Endothelial cell of umbilical vein (primary cell): ENCODE results near the gene OLFM2. TPM values are rescaled to one million over a fixed set of nuclear protein-coding genes. Genes with fewer than 3 reads are reported as not detected.

Experiments
- BruUV-seq: library from RNA; stranded (reverse); fragments of 400-500 nt; replicated peaks from 2 replicates; lab custom pipeline; 2021; lab: Mats Ljungman, UMichigan
- CTCF ChIA-PET: fragments of 300-600, 350-600 bp; sonication (Branson Sonifier 250); formaldehyde crosslinking; loops from one replicate; lab custom pipeline; 2021; ENCODE audit warnings: antibody characterized with exemption, inconsistent platforms; lab: Charles Lee
- POLR2A ChIA-PET: fragments of 300-600, 350-600 bp; sonication (Branson Sonifier 250); formaldehyde crosslinking; loops from one replicate; lab custom pipeline; 2021; ENCODE audit warnings: antibody characterized with exemption, inconsistent platforms; lab: Charles Lee
- DNase-seq: peaks from one replicate; pipeline ENCODE4 v3.0.0-alpha.2; 2011; ENCODE audit warnings: low read depth, low spot score
- FAIRE-seq: peaks from 2 replicates; lab custom pipeline; 2011; peaks lifted over from hg19 to GRCh38; lab: Jason Lieb, UNC
- H2AFZ ChIP-seq: 2 replicates; pipeline ENCODE4 v1.6.0; 2012; ENCODE audit warnings: low read depth, low read length, control low read depth, inconsistent platforms
- H3K27ac ChIP-seq: 2 replicates; pipeline ENCODE4 v1.5.1; 2011; ENCODE audit warnings: low read depth, mild to moderate bottlenecking, control low read depth, low read length, moderate library complexity; ENCODE audit not compliant: insufficient read depth
- H3K27me3 ChIP-seq, 2 experiments: 2 replicates each; pipeline versions ENCODE4 v1.6.0 to v1.6.1; 2011; ENCODE audit warnings: low read length in 2 of 2, mixed read lengths in 1 of 2; ENCODE audit not compliant: control insufficient read depth in 2 of 2, insufficient read depth in 2 of 2
- H3K36me3 ChIP-seq, 2 experiments: 2 replicates in 1 of 2; 3 replicates in 1 of 2; pipeline ENCODE4 v1.5.1; 2011; ENCODE audit warnings: low read length in 2 of 2, mild to moderate bottlenecking in 1 of 2, moderate library complexity in 1 of 2; ENCODE audit not compliant: control insufficient read depth in 2 of 2, insufficient read depth in 2 of 2; ENCODE audit errors: extremely low read depth in 1 of 2
- H3K4me1 ChIP-seq: 3 replicates; pipeline ENCODE4 v1.5.1; 2011; ENCODE audit warnings: mild to moderate bottlenecking, low read length; ENCODE audit not compliant: control insufficient read depth, insufficient read depth; ENCODE audit errors: extremely low read depth
- H3K4me2 ChIP-seq: 2 replicates; pipeline ENCODE4 v1.6.1; 2011; ENCODE audit warnings: low read length, control low read depth, mixed read lengths; ENCODE audit not compliant: insufficient read depth
- H3K4me3 ChIP-seq, 3 experiments: fragments of 200-600 bp in 1 of 3; sonication (generic), shearing (Covaris generic) in 1 of 3; replicated peaks in 1 of 3; 2 replicates each; pipeline ENCODE4 v1.5.1; 2011 to 2016; ENCODE audit warnings: control low read depth in 3 of 3, low read length in 3 of 3, mild to moderate bottlenecking in 2 of 3, inconsistent platforms in 1 of 3, low read depth in 1 of 3, moderate library complexity in 1 of 3; ENCODE audit not compliant: insufficient read depth in 1 of 3
- H3K79me2 ChIP-seq: 2 replicates; pipeline ENCODE4 v1.6.0; 2012; ENCODE audit warnings: low read length, inconsistent platforms; ENCODE audit not compliant: control insufficient read depth, insufficient read depth
- H3K9ac ChIP-seq: replicated peaks from 2 replicates; pipeline ENCODE3; 2011; ENCODE audit warnings: low read length, control low read depth; ENCODE audit not compliant: insufficient read depth; ENCODE audit errors: extremely low read depth
- H3K9me1 ChIP-seq: replicated peaks from 3 replicates; pipeline ENCODE4 v1.6.0; 2011; ENCODE audit warnings: mild to moderate bottlenecking, low read length; ENCODE audit not compliant: control insufficient read depth, insufficient read depth; ENCODE audit errors: extremely low read depth
- H3K9me3 ChIP-seq: replicated peaks from 2 replicates; pipeline ENCODE4 v1.5.1; 2012; ENCODE audit warnings: low read length, inconsistent platforms; ENCODE audit not compliant: control insufficient read depth, insufficient read depth
- H4K20me1 ChIP-seq: replicated peaks from 2 replicates; pipeline ENCODE3; 2011; ENCODE audit warnings: mild to moderate bottlenecking, low read length; ENCODE audit not compliant: control insufficient read depth, insufficient read depth; ENCODE audit errors: extremely low read depth
- EZH2 ChIP-seq: IDR thresholded peaks from 2 replicates; pipeline ENCODE4 v1.6.1; 2012; ENCODE audit warnings: borderline replicate concordance, low read depth, mild to moderate bottlenecking, moderate library complexity, low read length, inconsistent platforms; ENCODE audit not compliant: severe bottlenecking
- FOS ChIP-seq: IDR thresholded peaks from 2 replicates; pipeline ENCODE4 v1.6.1; 2011; ENCODE audit warnings: mild to moderate bottlenecking, low read length, moderate library complexity, borderline replicate concordance; ENCODE audit not compliant: insufficient read depth
- MYC ChIP-seq: IDR thresholded peaks from one replicate; pipeline ENCODE4 v1.6.1; 2011; ENCODE audit warnings: mild to moderate bottlenecking, low read depth, low read length
- POLR2A ChIP-seq: IDR thresholded peaks from 2 replicates; pipeline ENCODE4 v1.6.1; 2012; ENCODE audit warnings: low read depth, mild to moderate bottlenecking, control low read depth, low read length
- POLR2AphosphoS5 ChIP-seq: IDR thresholded peaks from 2 replicates; pipeline ENCODE4 v1.6.1; 2012; ENCODE audit warnings: low read depth, mild to moderate bottlenecking, control low read depth, low read length, moderate library complexity; ENCODE audit not compliant: insufficient read depth
- dilution Hi-C: fragments of 300-500 bp; cut with MboI; formaldehyde crosslinking; loops from one replicate; pipeline ENCODE4 v1.15.0; 2019; ENCODE audit warnings: low sequenced_read_pairs; ENCODE audit not compliant: extremely low pct_ligation_motif_present
- intact Hi-C: fragments of 100-400 bp; cut with micrococcal nuclease; formaldehyde crosslinking; loops from one replicate; pipeline ENCODE4 v1.10.0; 2022
- polyA plus RNA-seq, 4 experiments: library from polyadenylated mRNA; depleted of rRNA in 3 of 4; stranded (reverse) in 3 of 4; unstranded in 1 of 4; fragments of >200 nt; gene quantifications; 2 replicates each; pipeline versions ENCODE4 v1.2.1 to v1.2.3, GENCODE V29; 2011 to 2012; ENCODE audit warnings: missing spikeins in 1 of 4
- total RNA-seq: library from RNA; stranded (reverse); gene quantifications from 2 replicates; pipeline ENCODE4 v1.2.3, GENCODE V29; 2021
- TF ChIP-seq, protein P1 (sequence below): IDR thresholded peaks from 2 replicates; pipeline ENCODE4 v1.6.1; 2011; ENCODE audit not compliant: insufficient read depth, insufficient read length
- TF ChIP-seq, protein P2 (sequence below), 2 donors: IDR thresholded peaks; 1 replicate in 1 of 2; 2 replicates in 1 of 2; pipeline ENCODE4 v1.5.1; 2011; ENCODE audit warnings: low read length in 2 of 2, mild to moderate bottlenecking in 2 of 2, moderate library complexity in 2 of 2, control low read depth in 1 of 2, inconsistent platforms in 1 of 2, low read depth in 1 of 2; ENCODE audit not compliant: insufficient read depth in 1 of 2; ENCODE audit errors: extremely low read depth in 1 of 2

The OLFM2 gene
- total and polyA plus RNA-seq, 2 donors (not counting 3 experiments of a cell fraction or from before 2014, with no cell fraction given), result 0.91 to 1.9 TPM

DNA sequence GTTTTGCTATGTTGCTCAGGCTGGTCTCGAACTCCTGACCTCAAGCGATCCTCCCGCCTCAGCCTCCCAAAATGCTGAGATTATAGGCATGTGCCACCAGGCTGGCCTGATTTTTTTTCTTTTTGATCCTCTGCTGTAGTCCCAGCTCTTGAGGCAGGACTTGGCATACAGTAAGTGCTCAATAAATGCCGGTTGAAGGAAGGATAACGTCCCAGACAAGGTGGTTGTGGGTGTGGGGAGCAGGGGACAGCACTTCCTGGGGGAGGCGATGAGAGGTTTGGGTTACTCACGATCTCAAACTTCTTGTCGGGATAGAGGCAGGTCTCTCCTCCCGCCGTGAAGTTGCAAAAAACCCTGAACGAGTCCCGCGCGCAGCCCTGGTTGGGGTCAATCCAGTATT is 29.7 kb upstream of the OLFM2 start:
- Histone ChIP-seq H3K27ac (no peak overlapping the region), H3K36me3 (no peaks in the 10 kb centered on the region), H3K9me1 (no peaks in the 10 kb centered on the region), H3K4me1 (no peaks in the 10 kb centered on the region), H3K9ac (no peak overlapping the region), H2AFZ (no peak overlapping the region), H3K79me2 (no peaks in the 10 kb centered on the region), H3K4me2 (no peak overlapping the region), H3K4me3 (no peak overlapping the region), H4K20me1 (no peaks in the 10 kb centered on the region), H3K27me3 (peaks cover 6 to 8% of the 10 kb centered on the region in 2 experiments), H3K9me3 (no peaks in the 10 kb centered on the region)
- TF ChIP-seq MYC (no peak), POLR2A (no peak), EZH2 (no peak), POLR2AphosphoS5 (no peak), FOS (no peak)
- TF ChIP-seq, protein P1, sequence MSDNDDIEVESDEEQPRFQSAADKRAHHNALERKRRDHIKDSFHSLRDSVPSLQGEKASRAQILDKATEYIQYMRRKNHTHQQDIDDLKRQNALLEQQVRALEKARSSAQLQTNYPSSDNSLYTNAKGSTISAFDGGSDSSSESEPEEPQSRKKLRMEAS, result no peak
- TF ChIP-seq, protein P2, sequence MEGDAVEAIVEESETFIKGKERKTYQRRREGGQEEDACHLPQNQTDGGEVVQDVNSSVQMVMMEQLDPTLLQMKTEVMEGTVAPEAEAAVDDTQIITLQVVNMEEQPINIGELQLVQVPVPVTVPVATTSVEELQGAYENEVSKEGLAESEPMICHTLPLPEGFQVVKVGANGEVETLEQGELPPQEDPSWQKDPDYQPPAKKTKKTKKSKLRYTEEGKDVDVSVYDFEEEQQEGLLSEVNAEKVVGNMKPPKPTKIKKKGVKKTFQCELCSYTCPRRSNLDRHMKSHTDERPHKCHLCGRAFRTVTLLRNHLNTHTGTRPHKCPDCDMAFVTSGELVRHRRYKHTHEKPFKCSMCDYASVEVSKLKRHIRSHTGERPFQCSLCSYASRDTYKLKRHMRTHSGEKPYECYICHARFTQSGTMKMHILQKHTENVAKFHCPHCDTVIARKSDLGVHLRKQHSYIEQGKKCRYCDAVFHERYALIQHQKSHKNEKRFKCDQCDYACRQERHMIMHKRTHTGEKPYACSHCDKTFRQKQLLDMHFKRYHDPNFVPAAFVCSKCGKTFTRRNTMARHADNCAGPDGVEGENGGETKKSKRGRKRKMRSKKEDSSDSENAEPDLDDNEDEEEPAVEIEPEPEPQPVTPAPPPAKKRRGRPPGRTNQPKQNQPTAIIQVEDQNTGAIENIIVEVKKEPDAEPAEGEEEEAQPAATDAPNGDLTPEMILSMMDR (IDR thresholded peaks at IDR 0.05; ENCODE audit: extremely low read depth in 1 of 2, insufficient read depth in 1 of 2, low read depth in 1 of 2, low read length in 2 of 2), result no peak
- BruUV-seq, result no TSS peak
- dilution Hi-C loops, result no loop called here
- FAIRE-seq (no peak), DNase-seq (no peak)
- CTCF ChIA-PET, result interaction anchor here (0.9 to 1.0 kb wide), 2 partner anchors 12 to 34 kb away, joined by 3 to 4 read pairs; no protein-coding TSS in a partner anchor
- POLR2A ChIA-PET, result no interaction called here
- intact Hi-C loops, result no loop called here
